Ascending aorta (tissue), 2 donors: Measurements from ENCODE around the gene HS6ST1. TPM values are rescaled to one million over a fixed set of nuclear protein-coding genes. Genes with fewer than 3 reads are reported as not detected.

Experiments used
- DNase-seq, 2 donors: peaks; one replicate each; pipeline ENCODE4 v3.0.0-alpha.2; 2019; ENCODE audit warnings: low spot score in 2 of 2
- H3K27ac ChIP-seq, 2 donors: fragments of 200-600 bp; sonication (generic); one replicate each; pipeline ENCODE4 v1.5.1; 2016 to 2017; ENCODE audit warnings: mild to moderate bottlenecking in 1 of 2
- H3K27me3 ChIP-seq: fragments of 200-600 bp; sonication (generic); one replicate; pipeline ENCODE4 v1.5.1; 2017
- H3K36me3 ChIP-seq, 2 donors: fragments of 200-600 bp; sonication (generic); one replicate each; pipeline ENCODE4 v1.5.1; 2016
- H3K4me1 ChIP-seq, 2 donors: fragments of 200-600 bp; sonication (generic); one replicate each; pipeline ENCODE4 v1.5.1; 2016 to 2017; ENCODE audit warnings: mild to moderate bottlenecking in 1 of 2
- H3K4me3 ChIP-seq, 2 donors: fragments of 200-600 bp; sonication (generic); one replicate each; pipeline ENCODE4 v1.5.1; 2016 to 2017; ENCODE audit warnings: mild to moderate bottlenecking in 1 of 2
- H3K9me3 ChIP-seq, 2 donors: fragments of 200-600 bp; sonication (generic); one replicate each; pipeline ENCODE4 v1.5.1; 2016
- CTCF ChIP-seq, 3 experiments: fragments of 200-600 bp in 2 of 3; fragments of 450-650 bp in 1 of 3; sonication (generic) in 2 of 3; IDR thresholded peaks; one replicate each; pipeline ENCODE4 v1.5.1; 2016 to 2019; ENCODE audit warnings: antibody characterized with exemption in 3 of 3, mild to moderate bottlenecking in 1 of 3, moderate library complexity in 1 of 3
- intact Hi-C: fragments of 100-400 bp; cut with DNase I; formaldehyde crosslinking; loops from one replicate; pipeline ENCODE4 v1.15.1; 2023
- total RNA-seq: library from RNA; depleted of rRNA; stranded (reverse); fragments of >200 nt; gene quantifications from one replicate; pipeline ENCODE4 v1.1.0, GENCODE V29; 2016

HS6ST1 gene
- total RNA-seq, 1 donor from 2014 or later, result 42.7 TPM

GRCh38 chr2:128263902-128264331, 54.8 kb downstream of the HS6ST1 start:
- Histone ChIP-seq H3K27me3 (no peaks in the 10 kb centered on the region), H3K9me3 (no peaks in the 10 kb centered on the region), H3K27ac (no peak overlapping the region), H3K36me3 (no peaks in the 10 kb centered on the region), H3K4me3 (no peak overlapping the region), H3K4me1 (peaks cover 0 to 6% of the 10 kb centered on the region in 2 donors)
- intact Hi-C loops, result no loop called here
- DNase-seq, result no peak
- TF ChIP-seq CTCF (IDR thresholded peaks at IDR 0.05), result no peak

GRCh38 chr2:128262315-128263253, 56.1 kb downstream of the HS6ST1 start:
- H3K4me1 ChIP-seq, result peaks cover 0 to 6% of the 10 kb centered on the region in 2 donors
- no peak for DNase-seq
- H3K27me3 ChIP-seq, result no peaks in the 10 kb centered on the region
- no peak overlapping the region for H3K4me3 ChIP-seq
- intact Hi-C loops, result no loop called here
- TF ChIP-seq CTCF (IDR thresholded peaks at IDR 0.05), result no peak
- no peak overlapping the region for H3K27ac ChIP-seq
- no peaks in the 10 kb centered on the region for H3K36me3 ChIP-seq
- no peaks in the 10 kb centered on the region for H3K9me3 ChIP-seq

- Histone ChIP-seq H3K36me3 (no peaks in the 10 kb centered on the region), H3K27ac (peak overlapping the region; percentile 64 to 66), H3K27me3 (no peaks in the 10 kb centered on the region), H3K4me3 (no peak overlapping the region), H3K9me3 (no peaks in the 10 kb centered on the region), H3K4me1 (peaks cover 0 to 6% of the 10 kb centered on the region in 2 donors)
- DNase-seq, result peak in 1 of 2 donors; percentile 61
- no peak for TF ChIP-seq CTCF (IDR thresholded peaks at IDR 0.05)
- intact Hi-C loops, result no loop called here
These were observed 57.2 kb downstream of the HS6ST1 start for GRCh38 chr2:128261245-128262128.

DNA sequence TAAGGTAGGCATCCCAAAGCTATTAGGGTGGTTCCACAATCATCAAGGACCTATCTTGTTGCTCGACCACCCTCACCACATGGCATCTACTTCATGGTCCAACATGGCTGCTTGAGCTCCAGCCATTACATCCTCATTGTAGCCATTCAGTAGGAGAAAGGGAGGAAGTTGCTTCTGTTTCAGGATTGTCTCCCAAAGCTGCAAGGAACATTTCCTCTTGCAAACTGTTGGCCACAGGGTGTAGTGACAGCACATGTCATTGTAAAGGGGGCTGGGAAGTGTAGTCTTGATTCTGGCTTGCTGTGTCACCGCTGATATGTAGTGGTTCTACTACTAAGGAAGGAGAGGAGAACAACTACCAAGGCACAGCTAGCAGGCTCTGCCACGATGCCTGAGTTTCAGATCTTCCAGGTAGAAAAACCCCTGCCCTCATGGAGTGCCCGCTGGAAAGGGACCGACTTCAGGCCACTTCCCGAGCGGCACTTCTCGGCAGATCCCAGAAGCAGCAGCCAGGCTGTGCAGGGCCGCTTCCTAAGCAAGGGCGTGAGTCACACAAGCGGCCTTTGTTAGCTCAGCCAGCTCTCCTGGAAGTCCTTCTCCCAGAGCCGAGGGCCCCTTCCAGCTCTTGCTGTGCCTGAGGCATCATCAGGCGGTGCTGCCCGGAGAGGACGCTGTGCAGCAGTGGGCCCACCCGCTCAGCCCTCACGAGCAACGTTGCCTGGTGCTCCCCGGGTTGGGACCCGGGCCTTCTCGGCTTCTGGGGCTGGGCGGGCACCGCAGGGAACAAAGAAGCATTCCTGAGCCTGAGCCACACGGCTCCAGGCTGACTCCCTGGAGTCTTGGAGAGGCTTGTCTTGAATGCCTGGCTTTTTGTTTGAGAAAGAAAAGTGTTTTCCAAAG, 58.2 kb downstream of the HS6ST1 start:
- DNase-seq, result peak; percentile 41 to 86
- peak in 2 of 3 experiments; percentile 39 to 41 for TF ChIP-seq CTCF (IDR thresholded peaks at IDR 0.05)
- H3K4me1 ChIP-seq, result peaks cover 0 to 6% of the 10 kb centered on the region in 2 donors
- peak overlapping the region; percentile 64 to 66 for H3K27ac ChIP-seq
- peak overlapping the region in 1 of 2 donors; percentile 50 for H3K4me3 ChIP-seq
- no peaks in the 10 kb centered on the region for H3K27me3 ChIP-seq
- H3K36me3 ChIP-seq, result no peaks in the 10 kb centered on the region
- intact Hi-C loops, result no loop called here
- no peaks in the 10 kb centered on the region for H3K9me3 ChIP-seq

- peaks cover 0 to 6% of the 10 kb centered on the region in 2 donors for H3K4me1 ChIP-seq
- H3K9me3 ChIP-seq, result no peaks in the 10 kb centered on the region
- H3K27me3 ChIP-seq, result no peaks in the 10 kb centered on the region
- intact Hi-C loops, result no loop called here
- DNase-seq, result no peak
- H3K4me3 ChIP-seq, result no peak overlapping the region
- H3K27ac ChIP-seq, result no peak overlapping the region
- no peaks in the 10 kb centered on the region for H3K36me3 ChIP-seq
- TF ChIP-seq CTCF (IDR thresholded peaks at IDR 0.05), result no peak
These were observed 59.1 kb downstream of the HS6ST1 start for GRCh38 chr2:128259585-128259984.
